Measurements from ENCODE around the gene SLC43A2.

DNA sequence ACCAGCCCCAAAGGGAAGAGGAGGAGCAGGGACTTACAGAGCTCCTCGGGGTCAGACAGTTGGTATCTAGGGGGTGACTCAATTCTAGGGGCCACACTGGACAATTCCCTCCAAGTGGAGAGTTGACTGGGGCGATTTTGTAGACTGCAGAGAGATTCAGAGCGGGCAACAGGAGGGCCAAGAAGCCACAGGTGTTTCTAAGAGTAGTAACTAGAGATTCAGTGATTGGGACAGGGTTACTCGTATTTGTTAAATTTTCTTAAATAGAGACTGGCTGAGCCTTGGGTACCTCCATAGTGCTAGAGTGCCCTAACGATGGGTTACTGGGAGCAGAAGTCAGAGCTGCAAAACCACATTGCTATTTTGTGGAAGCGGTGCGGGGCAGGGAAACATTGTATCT, 109.0 kb downstream of the SLC43A2 start:
- TF ChIP-seq CTCF (IDR thresholded peaks at IDR 0.05) (no peak), NR3C1 (CRISPR knock-in tag; conservative IDR thresholded peaks at IDR 0.05; ENCODE audit: low read depth) (no peak), SP1 (CRISPR knock-in tag; conservative IDR thresholded peaks at IDR 0.05) (no peak), MLX (CRISPR knock-in tag; IDR thresholded peaks at IDR 0.05) (no peak), ZNF138 (CRISPR knock-in tag; conservative IDR thresholded peaks at IDR 0.05) (no peak)
